Ovary (tissue), 3 donors: Measurements from ENCODE around the gene ORC3.

ENCODE experiments used
- POLR2A ChIP-seq: fragments of 450-650 bp; IDR thresholded peaks from one replicate; pipeline ENCODE4 v1.6.1; 2017; ENCODE audit warnings: antibody characterized with exemption, mild to moderate bottlenecking, moderate library complexity
- TF ChIP-seq, protein P1 (sequence below), 3 donors: fragments of 450-650 bp in 2 of 3; fragments of 200-600 bp in 1 of 3; IDR thresholded peaks; one replicate each; pipeline versions ENCODE4 v1.5.1 to v1.8.0; 2016 to 2022; ENCODE audit warnings: antibody characterized with exemption in 3 of 3, mild to moderate bottlenecking in 1 of 3
- donor health status: DM: no; HTN: no; CAD: no.

GRCh38 chr6:87555506-87555905 lies 34.4 kb upstream of the ORC3 start:
- TF ChIP-seq, protein P1, sequence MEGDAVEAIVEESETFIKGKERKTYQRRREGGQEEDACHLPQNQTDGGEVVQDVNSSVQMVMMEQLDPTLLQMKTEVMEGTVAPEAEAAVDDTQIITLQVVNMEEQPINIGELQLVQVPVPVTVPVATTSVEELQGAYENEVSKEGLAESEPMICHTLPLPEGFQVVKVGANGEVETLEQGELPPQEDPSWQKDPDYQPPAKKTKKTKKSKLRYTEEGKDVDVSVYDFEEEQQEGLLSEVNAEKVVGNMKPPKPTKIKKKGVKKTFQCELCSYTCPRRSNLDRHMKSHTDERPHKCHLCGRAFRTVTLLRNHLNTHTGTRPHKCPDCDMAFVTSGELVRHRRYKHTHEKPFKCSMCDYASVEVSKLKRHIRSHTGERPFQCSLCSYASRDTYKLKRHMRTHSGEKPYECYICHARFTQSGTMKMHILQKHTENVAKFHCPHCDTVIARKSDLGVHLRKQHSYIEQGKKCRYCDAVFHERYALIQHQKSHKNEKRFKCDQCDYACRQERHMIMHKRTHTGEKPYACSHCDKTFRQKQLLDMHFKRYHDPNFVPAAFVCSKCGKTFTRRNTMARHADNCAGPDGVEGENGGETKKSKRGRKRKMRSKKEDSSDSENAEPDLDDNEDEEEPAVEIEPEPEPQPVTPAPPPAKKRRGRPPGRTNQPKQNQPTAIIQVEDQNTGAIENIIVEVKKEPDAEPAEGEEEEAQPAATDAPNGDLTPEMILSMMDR (IDR thresholded peaks at IDR 0.05) = no peak
- TF ChIP-seq POLR2A = no peak
